Measurements from ENCODE around the gene SPC24. TPM values are rescaled to one million over a fixed set of nuclear protein-coding genes. Genes with fewer than 3 reads are reported as not detected.
A peak's percentile ranks its signal among the peaks of the same experiment; 100 is the strongest.

Gene SPC24
- total and polyA plus RNA-seq, 9 donors, result 0.47 to 2.7 (median 0.99) TPM; not detected in 1

- intact Hi-C loops (cut with DNase I), result loop anchor here in 2 of 4 donors (5.0 to 10.0 kb wide), 2 partner anchors 163 to 165 kb away; no protein-coding TSS in a partner anchor
- DNase-seq, result peak in 1 of 5 donors; percentile 32
- Histone ChIP-seq H3K27ac (peak overlapping the region in 1 of 2 donors; percentile 46), H3K4me3 (no peak overlapping the region), H3K27me3 (no peaks in the 10 kb centered on the region), H3K4me1 (ENCODE audit: insufficient read depth) (peaks cover 12% of the 10 kb centered on the region), H3K9me3 (no peaks in the 10 kb centered on the region), H3K36me3 (no peaks in the 10 kb centered on the region)
- TF ChIP-seq CTCF (IDR thresholded peaks at IDR 0.05), result no peak
- no peak for TF ChIP-seq POLR2A (IDR thresholded peaks at IDR 0.05)
- WGBS, 3 donors, result 84 to 86% (median 85%) methylated on average over 15 of the region's 15 CpGs
These were observed 44.5 kb upstream of the SPC24 start for GRCh38 chr19:11200015-11200574.

GRCh38 chr19:11199517-11199916 lies 43.9 kb upstream of the SPC24 start:
- no peaks in the 10 kb centered on the region for H3K27me3 ChIP-seq
- H3K4me3 ChIP-seq, result no peak overlapping the region
- no peaks in the 10 kb centered on the region for H3K36me3 ChIP-seq
- no peak for TF ChIP-seq POLR2A (IDR thresholded peaks at IDR 0.05)
- TF ChIP-seq EP300 (IDR thresholded peaks at IDR 0.05), result no peak
- TF ChIP-seq CTCF (IDR thresholded peaks at IDR 0.05), result no peak
- WGBS, 3 donors, result 70 to 93% (median 91%) methylated on average over 5 of the region's 5 CpGs
- no peak for DNase-seq
- H3K9me3 ChIP-seq, result no peaks in the 10 kb centered on the region
- H3K27ac ChIP-seq, result peak overlapping the region in 1 of 2 donors; percentile 46
- intact Hi-C loops (cut with DNase I), result loop anchor here in 1 of 4 donors (5.0 kb wide), 1 partner anchor 42 kb away; the partner anchor contains the start of gene SPC24
- H3K4me1 ChIP-seq (ENCODE audit: insufficient read depth), result peaks cover 10% of the 10 kb centered on the region

GRCh38 chr19:11198769-11199424 lies 43.3 kb upstream of the SPC24 start:
- intact Hi-C loops (cut with DNase I), result loop anchor here in 1 of 4 donors (5.0 kb wide), 1 partner anchor 42 kb away; the partner anchor contains the start of gene SPC24
- Histone ChIP-seq H3K36me3 (no peaks in the 10 kb centered on the region), H3K27me3 (no peaks in the 10 kb centered on the region), H3K9me3 (no peaks in the 10 kb centered on the region), H3K27ac (peak overlapping the region in 1 of 2 donors; percentile 89), H3K4me3 (no peak overlapping the region), H3K4me1 (ENCODE audit: insufficient read depth) (peaks cover 7% of the 10 kb centered on the region)
- WGBS, 3 donors, result 53 to 71% (median 70%) methylated on average over 7 of the region's 7 CpGs
- DNase-seq, result no peak
- TF ChIP-seq CTCF (IDR thresholded peaks at IDR 0.05) (no peak), EP300 (IDR thresholded peaks at IDR 0.05) (no peak), POLR2A (IDR thresholded peaks at IDR 0.05) (no peak)

GRCh38 chr19:11198175-11198534 lies 42.6 kb upstream of the SPC24 start:
- Histone ChIP-seq H3K27me3 (no peaks in the 10 kb centered on the region), H3K27ac (peak overlapping the region; percentile 80 to 89), H3K4me1 (ENCODE audit: insufficient read depth) (peaks cover 11% of the 10 kb centered on the region), H3K9me3 (no peaks in the 10 kb centered on the region), H3K36me3 (no peaks in the 10 kb centered on the region), H3K4me3 (no peak overlapping the region)
- WGBS, 3 donors, result 55 to 69% (median 58%) methylated on average over 7 of the region's 7 CpGs
- DNase-seq, result peak in 1 of 5 donors; percentile 31
- TF ChIP-seq CTCF (IDR thresholded peaks at IDR 0.05) (no peak), EP300 (IDR thresholded peaks at IDR 0.05) (no peak), POLR2A (IDR thresholded peaks at IDR 0.05) (no peak)
- intact Hi-C loops (cut with DNase I), result loop anchor here in 1 of 4 donors (5.0 kb wide), 1 partner anchor 41 kb away; the partner anchor contains the start of gene SPC24
